ENCODE results near the gene KPNA1. TPM values are rescaled to one million over a fixed set of nuclear protein-coding genes. Genes with fewer than 3 reads are reported as not detected.

KPNA1 gene
- polyA plus RNA-seq, 1 experiment, result 54.0 TPM

DNA sequence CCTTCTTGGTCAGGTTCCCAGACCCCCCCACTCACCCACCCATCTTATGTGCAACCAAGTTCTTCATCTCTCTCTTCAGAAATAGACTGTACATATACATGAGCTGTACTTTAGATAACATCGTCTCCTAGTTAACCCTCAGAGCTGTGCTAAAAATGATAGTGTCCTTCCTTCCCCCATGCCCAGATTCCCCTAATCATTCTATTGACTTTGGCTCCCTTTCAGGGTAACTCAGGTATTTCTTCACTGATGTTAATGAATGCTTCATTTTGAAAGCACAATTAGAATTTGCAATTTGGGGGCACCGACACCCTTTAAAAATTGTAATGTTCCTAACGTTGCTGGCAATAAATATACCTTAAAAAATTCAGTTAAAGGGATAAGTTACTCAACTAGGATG lies 38.4 kb upstream of the KPNA1 start:
- CTCF ChIA-PET, result interaction anchor here (0.7 to 1.5 kb wide), 2 partner anchors 9 to 95 kb away, joined by 3 read pairs; no protein-coding TSS in a partner anchor
- DNase-seq (ENCODE audit: low read depth, low spot score), result no peak
- POLR2A ChIA-PET, result no interaction called here
- Histone ChIP-seq H3K4me3 (ENCODE audit: low read depth, low read length) (no peak overlapping the region), H3K9me3 (ENCODE audit: control insufficient read depth, insufficient read depth, low read length) (no peaks in the 10 kb centered on the region), H3K27ac (ENCODE audit: low read depth, low read length) (no peak overlapping the region), H3K27me3 (ENCODE audit: control insufficient read depth, insufficient read depth, low read length) (no peaks in the 10 kb centered on the region)
- TF ChIP-seq, protein P1, sequence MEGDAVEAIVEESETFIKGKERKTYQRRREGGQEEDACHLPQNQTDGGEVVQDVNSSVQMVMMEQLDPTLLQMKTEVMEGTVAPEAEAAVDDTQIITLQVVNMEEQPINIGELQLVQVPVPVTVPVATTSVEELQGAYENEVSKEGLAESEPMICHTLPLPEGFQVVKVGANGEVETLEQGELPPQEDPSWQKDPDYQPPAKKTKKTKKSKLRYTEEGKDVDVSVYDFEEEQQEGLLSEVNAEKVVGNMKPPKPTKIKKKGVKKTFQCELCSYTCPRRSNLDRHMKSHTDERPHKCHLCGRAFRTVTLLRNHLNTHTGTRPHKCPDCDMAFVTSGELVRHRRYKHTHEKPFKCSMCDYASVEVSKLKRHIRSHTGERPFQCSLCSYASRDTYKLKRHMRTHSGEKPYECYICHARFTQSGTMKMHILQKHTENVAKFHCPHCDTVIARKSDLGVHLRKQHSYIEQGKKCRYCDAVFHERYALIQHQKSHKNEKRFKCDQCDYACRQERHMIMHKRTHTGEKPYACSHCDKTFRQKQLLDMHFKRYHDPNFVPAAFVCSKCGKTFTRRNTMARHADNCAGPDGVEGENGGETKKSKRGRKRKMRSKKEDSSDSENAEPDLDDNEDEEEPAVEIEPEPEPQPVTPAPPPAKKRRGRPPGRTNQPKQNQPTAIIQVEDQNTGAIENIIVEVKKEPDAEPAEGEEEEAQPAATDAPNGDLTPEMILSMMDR (IDR thresholded peaks at IDR 0.05; ENCODE audit: low read depth, low read length), result no peak

DNA sequence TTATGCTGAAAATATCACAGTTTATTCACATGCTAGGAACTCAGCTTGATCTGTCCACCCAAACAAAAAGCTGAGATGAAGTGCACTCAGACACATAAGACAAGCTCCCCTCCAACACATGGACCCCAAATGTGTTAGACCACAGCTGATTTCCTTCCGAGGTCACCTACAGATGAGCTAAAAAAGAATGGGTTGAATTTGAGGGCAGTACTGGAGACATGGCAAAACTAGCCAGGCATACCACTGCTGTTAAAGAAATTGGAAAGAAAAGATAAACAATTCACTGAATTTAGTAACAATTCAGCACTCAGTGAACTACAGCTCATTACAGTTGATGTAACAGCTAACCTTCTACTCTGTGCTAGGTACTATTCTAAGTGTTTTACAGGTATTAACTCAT lies 33.9 kb upstream of the KPNA1 start:
- Histone ChIP-seq H3K27ac (ENCODE audit: low read depth, low read length) (no peak overlapping the region), H3K9me3 (ENCODE audit: control insufficient read depth, insufficient read depth, low read length) (no peaks in the 10 kb centered on the region), H3K27me3 (ENCODE audit: control insufficient read depth, insufficient read depth, low read length) (no peaks in the 10 kb centered on the region), H3K4me3 (ENCODE audit: low read depth, low read length) (no peak overlapping the region)
- TF ChIP-seq, protein P1 (IDR thresholded peaks at IDR 0.05; ENCODE audit: low read depth, low read length), result no peak
- ChIA-PET POLR2A (interaction anchor here (2.0 kb wide), 1 partner anchor 34 kb away, joined by 6 read pairs; the partner anchor contains the start of gene KPNA1), CTCF (interaction anchor here (0.5 to 2.7 kb wide), 4 partner anchors 10 to 131 kb away, joined by 3 to 10 read pairs (median 6); no protein-coding TSS in a partner anchor)
- DNase-seq (ENCODE audit: low read depth, low spot score), result no peak

DNA sequence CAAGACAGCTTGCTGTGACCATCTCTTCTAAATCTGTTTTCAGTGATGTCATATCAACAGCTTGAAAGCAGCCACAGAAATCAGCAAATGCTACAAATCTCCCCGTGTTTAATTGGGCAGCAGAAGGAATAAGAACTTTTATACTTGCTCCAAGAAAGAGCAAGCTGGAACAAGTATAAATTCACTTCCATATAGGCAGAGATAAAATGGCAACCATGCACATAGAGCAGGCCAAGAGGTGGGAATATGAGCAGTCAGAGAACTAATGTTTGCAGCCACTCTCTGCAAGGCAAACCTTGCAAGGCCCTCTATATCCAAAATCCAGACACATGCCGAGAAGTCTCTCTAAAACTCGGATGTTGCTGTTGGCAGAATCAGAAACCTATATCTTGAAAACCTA lies 33.3 kb upstream of the KPNA1 start:
- Histone ChIP-seq H3K27ac (ENCODE audit: low read depth, low read length) (no peak overlapping the region), H3K27me3 (ENCODE audit: control insufficient read depth, insufficient read depth, low read length) (no peaks in the 10 kb centered on the region), H3K9me3 (ENCODE audit: control insufficient read depth, insufficient read depth, low read length) (no peaks in the 10 kb centered on the region), H3K4me3 (ENCODE audit: low read depth, low read length) (no peak overlapping the region)
- no peak for DNase-seq (ENCODE audit: low read depth, low spot score)
- ChIA-PET CTCF (interaction anchor here (0.5 to 2.7 kb wide), 4 partner anchors 11 to 132 kb away, joined by 3 to 10 read pairs (median 5); no protein-coding TSS in a partner anchor), POLR2A (interaction anchor here (2.0 kb wide), 1 partner anchor 33 kb away, joined by 6 read pairs; the partner anchor contains the start of gene KPNA1)
- TF ChIP-seq, protein P1 (IDR thresholded peaks at IDR 0.05; ENCODE audit: low read depth, low read length), result no peak

DNA sequence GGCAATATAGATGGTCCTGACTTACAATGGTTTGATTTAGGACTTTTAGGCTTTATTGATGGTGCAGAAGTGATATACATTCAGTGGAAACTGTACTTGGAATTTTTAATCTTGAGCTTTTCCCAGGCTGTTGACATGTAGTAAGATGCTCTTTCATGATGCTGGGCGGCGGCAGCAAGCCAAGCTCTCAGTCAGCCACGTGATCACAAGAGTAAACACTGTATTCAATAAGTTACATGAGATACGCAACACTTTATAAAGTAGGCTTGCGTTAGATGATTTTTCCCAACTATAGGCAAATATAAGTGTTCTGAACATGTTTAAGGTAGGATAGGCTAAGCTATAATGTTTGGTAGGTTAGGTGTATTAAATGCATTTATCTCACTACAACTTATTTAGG lies 31.4 kb upstream of the KPNA1 start:
- POLR2A ChIA-PET, result no interaction called here
- TF ChIP-seq, protein P1 (IDR thresholded peaks at IDR 0.05; ENCODE audit: low read depth, low read length), result no peak
- Histone ChIP-seq H3K27ac (ENCODE audit: low read depth, low read length) (no peak overlapping the region), H3K27me3 (ENCODE audit: control insufficient read depth, insufficient read depth, low read length) (no peaks in the 10 kb centered on the region), H3K4me3 (ENCODE audit: low read depth, low read length) (no peak overlapping the region), H3K9me3 (ENCODE audit: control insufficient read depth, insufficient read depth, low read length) (no peaks in the 10 kb centered on the region)
- CTCF ChIA-PET, result interaction anchor here (0.5 to 1.2 kb wide), 3 partner anchors 17 to 311 kb away, joined by 3 to 4 read pairs (median 3); no protein-coding TSS in a partner anchor
- no peak for DNase-seq (ENCODE audit: low read depth, low spot score)

DNA sequence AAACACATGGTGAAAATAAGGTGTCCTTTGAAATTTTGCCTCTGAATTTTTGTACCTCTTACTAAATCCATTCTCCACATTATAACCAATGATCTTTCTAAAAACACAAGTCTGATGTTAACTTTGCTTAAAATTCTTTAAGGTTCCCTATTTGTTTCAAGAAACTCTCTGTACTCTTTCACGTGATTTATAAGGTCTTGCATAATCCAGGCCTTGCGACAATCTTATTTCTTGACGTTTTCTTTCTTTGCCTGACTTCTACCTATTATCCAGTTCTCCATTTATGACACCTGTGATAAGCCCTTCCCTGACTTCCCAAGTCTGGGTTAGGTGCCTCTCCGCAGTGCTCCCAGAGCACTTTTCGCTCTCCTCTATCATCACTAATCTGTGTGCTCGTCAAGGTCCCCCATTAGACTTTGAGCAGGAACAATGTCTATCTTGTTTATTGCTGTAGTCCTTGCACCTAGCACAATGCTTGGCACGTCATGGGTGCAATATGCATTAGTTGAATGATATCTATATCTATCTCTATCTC lies 24.3 kb upstream of the KPNA1 start:
- Histone ChIP-seq H3K4me3 (ENCODE audit: low read depth, low read length) (no peak overlapping the region), H3K27me3 (ENCODE audit: control insufficient read depth, insufficient read depth, low read length) (no peaks in the 10 kb centered on the region), H3K27ac (ENCODE audit: low read depth, low read length) (no peak overlapping the region), H3K9me3 (ENCODE audit: control insufficient read depth, insufficient read depth, low read length) (no peaks in the 10 kb centered on the region)
- CTCF ChIA-PET, result no interaction called here
- no peak for DNase-seq (ENCODE audit: low read depth, low spot score)
- POLR2A ChIA-PET, result no interaction called here
- TF ChIP-seq, protein P1 (IDR thresholded peaks at IDR 0.05; ENCODE audit: low read depth, low read length), result no peak
